GM18868 (cell line): Measurements from ENCODE around the gene OTUD4.

Experiments
- ATAC-seq: cut with Tn5 transposase; IDR thresholded peaks from one replicate; pipeline ENCODE4 v1.9.1; 2021; ENCODE audit warnings: mild to moderate bottlenecking, moderate library complexity; ENCODE audit not compliant: unreplicated experiment

The OTUD4 gene

GRCh38 chr4:145181091-145181501 is 707 bp upstream of the OTUD4 start:
- no peak for ATAC-seq

- peak; percentile 14 for ATAC-seq
Measured at GRCh38 chr4:145179861-145180297, 510 bp downstream of the OTUD4 start.

GRCh38 chr4:145179281-145179860 is 1.0 kb downstream of the OTUD4 start:
- ATAC-seq = peak; percentile 40

GRCh38 chr4:145178740-145179280 is 1.6 kb downstream of the OTUD4 start:
- ATAC-seq = no peak

GRCh38 chr4:145177906-145178538 is 2.4 kb downstream of the OTUD4 start:
- no peak for ATAC-seq

GRCh38 chr4:145177511-145177905 is 2.9 kb downstream of the OTUD4 start:
- no peak for ATAC-seq

- ATAC-seq = no peak
Measured at GRCh38 chr4:145176641-145177432, 3.6 kb downstream of the OTUD4 start.

- ATAC-seq = no peak
Measured at GRCh38 chr4:145171911-145172310, 8.5 kb downstream of the OTUD4 start.

- ATAC-seq = no peak
Measured at GRCh38 chr4:145170223-145170622, 10.2 kb downstream of the OTUD4 start.

- no peak for ATAC-seq
Measured at GRCh38 chr4:145168581-145169187, 11.7 kb downstream of the OTUD4 start.

GRCh38 chr4:145167887-145168286 is 12.5 kb downstream of the OTUD4 start:
- ATAC-seq = no peak

GRCh38 chr4:145161549-145161948 is 18.8 kb downstream of the OTUD4 start:
- ATAC-seq = no peak

GRCh38 chr4:145156986-145157385 is 23.4 kb downstream of the OTUD4 start:
- no peak for ATAC-seq

- ATAC-seq = no peak
Measured at GRCh38 chr4:145155268-145155870, 25.0 kb downstream of the OTUD4 start.

- peak; percentile 82 for ATAC-seq
Measured at GRCh38 chr4:145154573-145154972, 25.8 kb downstream of the OTUD4 start.

GRCh38 chr4:145153904-145154298 is 26.5 kb downstream of the OTUD4 start:
- ATAC-seq = peak; percentile 58

GRCh38 chr4:145153181-145153903 is 27.0 kb downstream of the OTUD4 start:
- no peak for ATAC-seq

- no peak for ATAC-seq
Measured at GRCh38 chr4:145148980-145149379, 31.4 kb downstream of the OTUD4 start.

GRCh38 chr4:145136219-145136618 is 44.2 kb downstream of the OTUD4 start:
- peak; percentile 22 for ATAC-seq

- peak; percentile 92 for ATAC-seq
Measured at GRCh38 chr4:145132511-145133098, 47.8 kb downstream of the OTUD4 start.
